Measurements from ENCODE around the gene PRKG1. TPM values are rescaled to one million over a fixed set of nuclear protein-coding genes. Genes with fewer than 3 reads are reported as not detected.

Gene PRKG1
- total RNA-seq, 2 donors from 2014 or later = 1.3 to 2.7 TPM

DNA sequence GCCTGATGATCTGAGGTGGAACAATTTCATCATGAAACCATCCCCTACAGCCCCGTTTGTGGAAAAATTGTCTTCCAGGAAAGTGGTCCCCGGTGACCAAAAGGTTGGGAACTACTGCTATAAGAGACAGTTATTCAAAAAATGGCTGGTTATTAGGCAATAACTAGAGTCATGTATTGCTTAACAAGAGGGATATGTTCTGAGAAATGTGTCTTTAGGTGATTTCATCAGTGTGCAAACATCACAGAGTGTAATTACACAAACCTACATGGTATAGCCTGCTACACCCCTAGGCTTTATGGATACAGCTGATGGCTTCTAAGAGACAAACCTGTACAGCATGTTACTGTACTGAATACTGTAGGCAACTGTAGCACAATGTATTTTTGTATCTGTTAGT lies 696.4 kb downstream of the PRKG1 start:
- Mint-ChIP-seq H3K36me3 (ENCODE audit: low read depth) (no peaks in the 10 kb centered on the region), H3K4me1 (no peaks in the 10 kb centered on the region), H3K4me3 (no peak overlapping the region), H3K9me3 (peaks cover 11% of the 10 kb centered on the region), H3K27me3 (ENCODE audit: insufficient read depth) (no peaks in the 10 kb centered on the region), H3K27ac (no peak overlapping the region)
- H3K4me3 ChIP-seq (ENCODE audit: low read length) = no peak overlapping the region
- H3K9ac ChIP-seq (ENCODE audit: extremely low read depth, low read length, poor library complexity, severe bottlenecking) = no peak overlapping the region
- no peak overlapping the region for H3K27ac ChIP-seq (ENCODE audit: low read depth, low read length)
- TF ChIP-seq, protein P1, sequence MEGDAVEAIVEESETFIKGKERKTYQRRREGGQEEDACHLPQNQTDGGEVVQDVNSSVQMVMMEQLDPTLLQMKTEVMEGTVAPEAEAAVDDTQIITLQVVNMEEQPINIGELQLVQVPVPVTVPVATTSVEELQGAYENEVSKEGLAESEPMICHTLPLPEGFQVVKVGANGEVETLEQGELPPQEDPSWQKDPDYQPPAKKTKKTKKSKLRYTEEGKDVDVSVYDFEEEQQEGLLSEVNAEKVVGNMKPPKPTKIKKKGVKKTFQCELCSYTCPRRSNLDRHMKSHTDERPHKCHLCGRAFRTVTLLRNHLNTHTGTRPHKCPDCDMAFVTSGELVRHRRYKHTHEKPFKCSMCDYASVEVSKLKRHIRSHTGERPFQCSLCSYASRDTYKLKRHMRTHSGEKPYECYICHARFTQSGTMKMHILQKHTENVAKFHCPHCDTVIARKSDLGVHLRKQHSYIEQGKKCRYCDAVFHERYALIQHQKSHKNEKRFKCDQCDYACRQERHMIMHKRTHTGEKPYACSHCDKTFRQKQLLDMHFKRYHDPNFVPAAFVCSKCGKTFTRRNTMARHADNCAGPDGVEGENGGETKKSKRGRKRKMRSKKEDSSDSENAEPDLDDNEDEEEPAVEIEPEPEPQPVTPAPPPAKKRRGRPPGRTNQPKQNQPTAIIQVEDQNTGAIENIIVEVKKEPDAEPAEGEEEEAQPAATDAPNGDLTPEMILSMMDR (conservative IDR thresholded peaks at IDR 0.05) = no peak
- H3K36me3 ChIP-seq (ENCODE audit: control insufficient read depth, insufficient read depth, low read length) = no peaks in the 10 kb centered on the region
- no peaks in the 10 kb centered on the region for H3K4me1 ChIP-seq (ENCODE audit: control insufficient read depth, insufficient read depth, low read length)
- no peaks in the 10 kb centered on the region for H3K9me3 ChIP-seq (ENCODE audit: control insufficient read depth, low read length)
- H3K27me3 ChIP-seq (ENCODE audit: control insufficient read depth, insufficient read depth, low read length, poor library complexity, severe bottlenecking) = no peaks in the 10 kb centered on the region
- no peak for DNase-seq
- 93% methylated on average over 2 of the region's 2 CpGs; no CpG with 5 or more reads in 1 of the 2 experiments for WGBS, 2 experiments (ENCODE audit: insufficient coverage in 1 of 2, insufficient read length in 1 of 2)

DNA sequence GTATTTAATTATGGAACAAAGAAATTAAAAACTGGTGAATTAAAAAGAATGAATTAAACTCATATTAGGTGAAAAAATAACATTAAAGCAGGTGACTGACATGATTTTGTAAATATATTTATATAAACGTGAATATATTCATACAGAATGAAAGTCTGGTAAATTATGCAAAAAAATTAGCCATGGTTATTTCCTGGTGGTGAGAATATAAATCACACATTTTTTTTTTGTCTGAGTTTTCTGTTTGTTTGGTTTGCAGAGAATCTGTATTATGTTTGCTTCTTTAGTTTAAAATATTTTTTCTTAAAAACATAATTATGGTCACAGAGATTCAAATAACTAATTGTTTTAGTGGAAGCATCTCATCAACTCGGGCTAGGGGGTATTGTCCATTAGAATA lies 698.1 kb downstream of the PRKG1 start:
- Mint-ChIP-seq H3K4me1 (no peaks in the 10 kb centered on the region), H3K4me3 (no peak overlapping the region), H3K36me3 (ENCODE audit: low read depth) (no peaks in the 10 kb centered on the region), H3K27me3 (ENCODE audit: insufficient read depth) (no peaks in the 10 kb centered on the region), H3K27ac (no peak overlapping the region), H3K9me3 (no peaks in the 10 kb centered on the region)
- 80 to 92% methylated on average over 1 to 2 of the region's 2 CpGs for WGBS, 2 experiments (ENCODE audit: insufficient coverage in 1 of 2, insufficient read length in 1 of 2)
- no peaks in the 10 kb centered on the region for H3K4me1 ChIP-seq (ENCODE audit: control insufficient read depth, insufficient read depth, low read length)
- H3K9me3 ChIP-seq (ENCODE audit: control insufficient read depth, low read length) = no peaks in the 10 kb centered on the region
- H3K4me3 ChIP-seq (ENCODE audit: low read length) = no peak overlapping the region
- no peak overlapping the region for H3K9ac ChIP-seq (ENCODE audit: extremely low read depth, low read length, poor library complexity, severe bottlenecking)
- no peaks in the 10 kb centered on the region for H3K36me3 ChIP-seq (ENCODE audit: control insufficient read depth, insufficient read depth, low read length)
- no peak for DNase-seq
- no peak overlapping the region for H3K27ac ChIP-seq (ENCODE audit: low read depth, low read length)
- TF ChIP-seq, protein P1 (conservative IDR thresholded peaks at IDR 0.05) = no peak
- no peaks in the 10 kb centered on the region for H3K27me3 ChIP-seq (ENCODE audit: control insufficient read depth, insufficient read depth, low read length, poor library complexity, severe bottlenecking)

DNA sequence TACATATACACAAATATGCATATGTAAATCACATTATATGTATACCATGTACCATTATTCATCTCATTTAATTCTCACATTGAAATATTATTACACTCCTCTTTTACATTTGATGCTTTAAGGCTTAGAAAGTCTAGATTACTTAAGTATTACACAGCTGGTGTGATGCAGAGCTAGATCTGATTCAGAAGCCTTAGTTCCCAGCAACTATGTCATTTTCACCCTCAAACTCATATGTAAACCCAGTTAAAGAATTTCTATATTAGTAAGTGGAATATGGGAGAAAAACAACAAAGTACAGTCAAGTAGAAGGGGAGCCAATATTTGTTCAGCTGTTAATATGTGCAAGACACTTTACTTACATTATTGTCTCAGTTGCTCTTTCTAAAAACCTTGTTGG lies 699.4 kb downstream of the PRKG1 start:
- Histone ChIP-seq H3K9me3 (ENCODE audit: control insufficient read depth, low read length) (no peaks in the 10 kb centered on the region), H3K36me3 (ENCODE audit: control insufficient read depth, insufficient read depth, low read length) (no peaks in the 10 kb centered on the region), H3K4me3 (ENCODE audit: low read length) (no peak overlapping the region), H3K9ac (ENCODE audit: extremely low read depth, low read length, poor library complexity, severe bottlenecking) (no peak overlapping the region), H3K4me1 (ENCODE audit: control insufficient read depth, insufficient read depth, low read length) (no peaks in the 10 kb centered on the region), H3K27ac (ENCODE audit: low read depth, low read length) (no peak overlapping the region), H3K27me3 (ENCODE audit: control insufficient read depth, insufficient read depth, low read length, poor library complexity, severe bottlenecking) (no peaks in the 10 kb centered on the region)
- Mint-ChIP-seq H3K27me3 (ENCODE audit: insufficient read depth) (no peaks in the 10 kb centered on the region), H3K9me3 (no peaks in the 10 kb centered on the region), H3K4me1 (no peaks in the 10 kb centered on the region), H3K36me3 (ENCODE audit: low read depth) (no peaks in the 10 kb centered on the region), H3K4me3 (no peak overlapping the region), H3K27ac (no peak overlapping the region)
- TF ChIP-seq, protein P1 (conservative IDR thresholded peaks at IDR 0.05) = no peak
- DNase-seq = no peak
